VCaP (cell line): ENCODE results near the gene PSMA1.
"Not testable (repeated sequence)": the region's sequence is repeated elsewhere in the genome, so short reads cannot be mapped to it uniquely, and the experiment has no call there.

Experiments
- H3K27ac ChIP-seq: fragments of 450-650 bp; 2 replicates; pipeline ENCODE4 v1.5.1; 2017
- CTCF ChIP-seq: fragments of 450-650 bp; conservative IDR thresholded peaks from 2 replicates; pipeline ENCODE4 v1.5.1; 2017; ENCODE audit warnings: mild to moderate bottlenecking, moderate library complexity

PSMA1 gene

GRCh38 chr11:14541192-14541947 lies 21.2 kb upstream of the PSMA1 start:
- H3K27ac ChIP-seq: no peak overlapping the region
- no peak for TF ChIP-seq CTCF

- H3K27ac ChIP-seq: peak overlapping the region; percentile 9; the same call in 1 of the 2 replicates
- no peak for TF ChIP-seq CTCF
Observed at GRCh38 chr11:14539982-14540421, 19.8 kb upstream of the PSMA1 start.

- TF ChIP-seq CTCF: no peak
- H3K27ac ChIP-seq: no peak overlapping the region; the same call in 1 of the 2 replicates
Observed at GRCh38 chr11:14538926-14539554, 18.9 kb upstream of the PSMA1 start.

- peak overlapping the region; percentile 11; the same call in 1 of the 2 replicates for H3K27ac ChIP-seq
- no peak for TF ChIP-seq CTCF
Observed at GRCh38 chr11:14538271-14538925, 18.2 kb upstream of the PSMA1 start.

GRCh38 chr11:14537134-14537599 lies 17.0 kb upstream of the PSMA1 start:
- H3K27ac ChIP-seq: no peak overlapping the region

GRCh38 chr11:14535166-14535565 lies 15.0 kb upstream of the PSMA1 start:
- not testable (repeated sequence) for H3K27ac ChIP-seq

More at GRCh38 chr11:14537134-14537599, 17.0 kb upstream of the PSMA1 start:
- peak; percentile 87 for TF ChIP-seq CTCF

GRCh38 chr11:14529951-14530350 lies 9.8 kb upstream of the PSMA1 start:
- no peak overlapping the region for H3K27ac ChIP-seq
- no peak for TF ChIP-seq CTCF
